Measurements from ENCODE around the gene IPP.
"Not testable (repeated sequence)": the region's sequence is repeated elsewhere in the genome, so short reads cannot be mapped to it uniquely, and the experiment has no call there.

IPP gene

DNA sequence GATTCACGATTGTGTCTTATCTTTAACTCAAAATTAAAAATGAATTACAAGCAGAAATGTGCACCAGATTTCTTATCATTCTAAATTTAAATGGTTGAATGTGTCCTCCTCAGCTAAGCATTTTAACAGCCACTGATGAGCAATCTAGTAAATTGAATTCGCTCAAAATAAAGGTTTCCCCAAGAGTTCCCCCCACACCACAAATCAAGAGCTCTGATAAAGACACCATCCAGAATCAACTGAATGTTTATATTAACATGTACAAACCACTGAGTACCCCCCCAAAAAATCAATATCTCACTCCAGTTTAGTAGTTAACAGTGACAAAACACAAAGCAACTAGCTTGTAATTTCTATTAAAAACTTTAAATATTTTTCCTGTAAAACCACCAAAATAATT lies 66.1 kb downstream of the IPP start:
- DNase-seq (ENCODE audit: low read depth) = no peak

DNA sequence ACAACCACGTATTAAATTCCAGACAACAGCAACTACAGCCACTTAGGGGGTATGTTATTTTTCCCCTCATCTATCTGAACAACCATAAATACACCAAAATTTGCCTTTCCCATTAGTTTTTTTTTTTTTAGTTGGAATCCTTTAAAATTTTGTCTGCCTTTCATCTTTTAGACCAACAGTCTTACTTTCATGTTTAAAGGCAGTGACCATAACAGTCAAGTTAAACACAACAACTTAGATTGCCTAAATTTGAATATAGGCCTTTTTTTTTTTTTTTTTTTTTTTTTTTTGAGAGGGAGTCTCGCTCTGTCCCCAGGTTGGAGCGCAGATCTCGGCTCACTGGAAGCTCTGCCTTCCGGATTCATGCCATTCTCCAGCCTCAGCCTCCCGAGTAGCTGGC lies 67.5 kb downstream of the IPP start:
- DNase-seq (ENCODE audit: low read depth) = no peak

DNA sequence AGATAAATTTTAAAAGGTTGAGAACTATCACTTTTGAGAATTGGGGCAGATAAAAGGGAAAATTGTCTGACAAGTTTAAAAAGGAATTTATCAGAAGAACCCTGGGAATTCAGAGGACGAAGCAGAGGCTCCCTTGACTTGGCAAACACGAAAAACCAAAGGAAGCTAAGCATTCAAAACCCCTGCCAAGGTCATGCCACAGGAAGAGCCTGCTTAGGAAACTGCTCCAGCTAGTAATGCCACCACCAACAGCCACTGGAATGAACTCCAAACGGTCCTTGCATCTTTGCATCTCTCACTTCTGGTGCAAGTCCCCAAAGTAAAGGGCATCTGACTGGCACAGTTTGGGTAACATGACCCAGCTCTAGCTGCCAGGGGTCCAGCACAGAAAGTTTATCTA lies 71.3 kb downstream of the IPP start:
- no peak for DNase-seq (ENCODE audit: low read depth)

DNA sequence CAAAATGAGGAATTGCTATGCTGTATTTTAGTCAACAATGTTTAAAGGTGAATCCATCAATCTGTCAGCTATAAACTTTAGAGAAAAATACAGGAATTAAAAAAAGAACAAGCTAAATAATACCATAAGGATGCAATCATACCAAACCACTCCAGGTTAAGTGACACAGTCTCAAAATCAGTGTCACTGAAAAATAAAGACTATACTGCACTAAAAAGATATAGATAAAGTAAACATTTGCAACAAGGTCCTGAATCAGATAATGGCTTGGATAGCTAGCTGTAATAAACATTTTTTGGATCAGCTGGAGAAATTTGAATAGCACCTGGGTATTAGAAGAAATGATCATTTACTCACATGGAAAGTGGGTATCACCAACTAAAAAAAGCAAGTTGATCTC lies 72.0 kb downstream of the IPP start:
- DNase-seq (ENCODE audit: low read depth) = no peak

DNA sequence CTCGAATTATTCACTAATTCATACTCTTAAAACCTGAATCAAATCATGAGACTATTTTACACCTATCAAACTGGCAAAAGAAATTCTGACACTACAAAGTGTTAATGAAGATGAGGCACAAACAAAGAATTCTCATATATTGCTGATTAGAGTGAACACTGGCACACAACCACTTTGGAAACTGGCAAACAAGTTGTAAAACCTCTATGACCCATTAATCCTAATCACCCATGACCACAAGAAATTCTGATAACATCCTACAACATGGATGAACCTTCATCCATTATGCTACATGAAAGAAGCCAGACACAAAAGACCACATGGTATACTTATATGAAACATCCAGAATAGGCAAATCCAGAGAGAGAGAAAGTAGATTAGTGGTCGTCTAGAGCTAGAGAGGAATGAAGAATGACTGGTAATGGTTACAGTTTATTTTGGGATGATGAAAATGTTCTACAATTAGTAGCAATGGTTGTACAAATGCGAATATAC lies 72.7 kb downstream of the IPP start:
- DNase-seq (ENCODE audit: low read depth) = no peak

DNA sequence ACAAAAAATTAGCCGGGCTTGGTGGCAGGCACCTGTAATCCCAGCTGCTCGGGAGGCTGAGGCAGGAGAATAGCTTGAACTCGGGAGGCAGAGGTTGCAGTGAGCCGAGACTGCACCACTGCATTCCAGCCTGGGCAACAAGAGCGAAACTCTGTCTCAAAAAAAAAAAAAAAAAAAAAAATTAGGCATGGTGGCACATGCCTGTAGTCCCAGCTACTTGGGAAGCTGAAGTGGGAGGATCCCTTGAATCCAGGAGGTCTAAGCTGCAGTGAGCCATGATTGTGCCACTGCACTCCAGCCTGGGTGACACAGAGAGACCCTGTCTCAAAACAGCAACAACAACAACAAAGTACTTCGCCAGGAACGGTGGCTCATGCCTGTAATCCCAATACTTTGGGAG lies 73.9 kb downstream of the IPP start:
- DNase-seq (ENCODE audit: low read depth) = not testable (repeated sequence)

DNA sequence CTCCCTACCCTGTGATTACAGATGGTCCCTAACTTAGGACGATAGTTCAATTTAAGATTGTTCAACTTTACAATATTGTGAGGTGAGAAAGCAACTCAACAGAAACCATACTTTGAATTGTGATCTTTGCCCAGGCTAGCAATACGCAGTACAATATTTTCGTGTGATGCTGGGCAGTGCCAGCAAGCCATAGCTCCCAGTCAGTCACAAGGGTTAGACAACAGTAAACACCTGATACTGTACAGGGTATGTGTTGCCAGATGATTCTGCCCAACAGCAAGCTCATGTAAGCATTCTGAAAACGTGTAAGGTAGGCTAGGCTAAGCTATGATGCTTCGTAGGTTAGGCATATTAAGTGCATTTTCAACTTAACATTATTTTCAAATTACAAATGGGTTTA lies 76.0 kb downstream of the IPP start:
- no peak for DNase-seq (ENCODE audit: low read depth)

DNA sequence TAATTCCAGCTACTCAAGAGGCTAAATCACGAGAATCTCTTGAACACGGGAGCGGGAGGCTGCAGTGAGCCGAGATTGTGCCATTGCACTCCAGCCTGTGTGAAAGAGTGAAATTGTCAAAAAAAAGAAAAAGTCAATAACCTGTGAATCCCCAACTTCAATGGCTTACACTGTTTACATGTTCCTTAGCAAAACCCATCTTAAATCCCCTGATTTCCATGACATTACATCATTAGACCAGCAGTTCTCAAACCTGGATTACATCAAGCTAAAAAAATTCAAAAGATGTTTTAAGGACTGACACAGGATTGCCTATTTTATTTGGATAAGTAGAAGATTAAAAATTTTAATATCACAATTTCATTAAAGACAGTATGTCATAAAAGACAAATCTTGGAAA lies 76.5 kb downstream of the IPP start:
- no peak for DNase-seq (ENCODE audit: low read depth)

DNA sequence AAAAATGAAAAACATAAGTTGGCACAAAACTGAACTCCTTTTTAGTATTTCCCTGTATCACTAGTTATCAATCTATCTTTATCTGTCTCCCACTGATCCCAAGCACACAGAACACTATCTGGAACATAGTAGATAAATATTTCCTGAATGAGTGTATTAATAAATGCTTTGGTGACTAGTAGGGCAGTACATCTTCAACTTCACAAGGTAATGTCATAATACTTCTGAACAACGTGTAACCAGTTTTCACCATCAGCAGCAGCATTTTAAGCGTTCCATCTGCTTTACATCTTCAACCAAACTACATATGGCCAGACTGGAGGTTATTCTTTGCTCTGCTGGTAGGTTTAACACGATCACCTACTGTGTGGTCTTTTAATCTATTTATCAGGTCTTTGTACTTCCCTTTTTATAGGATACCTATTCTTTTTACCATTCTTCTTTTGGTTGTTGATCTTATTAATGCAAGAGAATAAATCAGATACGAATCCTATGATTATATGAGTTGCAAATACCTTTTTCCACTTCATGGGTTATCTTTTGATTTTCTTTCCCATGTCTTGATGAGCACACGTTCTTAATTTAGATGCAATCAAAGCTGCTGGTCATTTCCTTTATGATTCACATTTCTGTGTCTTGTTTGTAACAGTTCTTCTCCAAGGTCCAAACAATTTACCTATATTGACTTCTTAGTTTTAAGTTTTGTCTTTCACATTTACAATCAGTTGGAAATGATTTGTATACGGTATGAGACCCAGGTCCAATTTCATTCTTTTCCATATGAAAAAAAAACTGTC lies 80.4 kb downstream of the IPP start:
- no peak for DNase-seq (ENCODE audit: low read depth)

DNA sequence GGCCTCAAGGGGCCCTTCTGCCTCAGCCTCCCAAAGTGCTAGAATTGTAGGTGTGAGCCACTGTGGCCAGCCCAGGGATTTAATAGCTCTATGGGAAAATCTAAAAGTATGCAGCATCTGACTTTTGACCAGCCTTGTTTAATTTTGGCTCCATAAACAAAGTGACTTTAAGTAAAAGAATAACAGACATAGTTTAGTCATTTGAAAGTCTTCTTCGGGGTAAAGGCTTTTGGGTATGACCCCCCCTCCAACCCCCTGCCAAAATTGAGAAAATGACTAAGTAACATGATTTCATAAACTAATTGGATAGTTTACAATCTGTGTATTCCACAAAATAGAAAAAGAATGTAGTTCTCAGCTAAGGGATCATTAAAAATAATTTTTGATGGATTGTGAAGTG lies 81.1 kb downstream of the IPP start:
- DNase-seq (ENCODE audit: low read depth) = no peak

DNA sequence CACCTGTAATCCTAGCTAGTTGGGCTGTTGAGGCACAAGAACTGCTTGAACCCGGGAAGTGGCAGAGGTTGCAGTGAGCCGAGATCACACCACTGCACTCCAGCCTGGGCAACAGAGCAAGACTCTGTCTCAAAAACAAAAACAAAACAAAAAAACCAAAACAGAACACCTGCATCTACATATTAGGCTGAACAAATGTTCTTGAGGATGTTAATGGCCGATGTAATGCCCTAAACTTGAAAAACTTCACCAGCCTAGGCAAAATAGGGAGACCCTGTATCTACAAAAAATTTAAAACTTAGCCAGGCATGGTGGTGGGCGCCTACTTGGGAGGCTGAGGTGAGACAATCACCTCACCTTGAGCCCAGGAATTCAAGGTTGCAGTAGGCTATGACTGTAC lies 81.9 kb downstream of the IPP start:
- DNase-seq (ENCODE audit: low read depth) = no peak

DNA sequence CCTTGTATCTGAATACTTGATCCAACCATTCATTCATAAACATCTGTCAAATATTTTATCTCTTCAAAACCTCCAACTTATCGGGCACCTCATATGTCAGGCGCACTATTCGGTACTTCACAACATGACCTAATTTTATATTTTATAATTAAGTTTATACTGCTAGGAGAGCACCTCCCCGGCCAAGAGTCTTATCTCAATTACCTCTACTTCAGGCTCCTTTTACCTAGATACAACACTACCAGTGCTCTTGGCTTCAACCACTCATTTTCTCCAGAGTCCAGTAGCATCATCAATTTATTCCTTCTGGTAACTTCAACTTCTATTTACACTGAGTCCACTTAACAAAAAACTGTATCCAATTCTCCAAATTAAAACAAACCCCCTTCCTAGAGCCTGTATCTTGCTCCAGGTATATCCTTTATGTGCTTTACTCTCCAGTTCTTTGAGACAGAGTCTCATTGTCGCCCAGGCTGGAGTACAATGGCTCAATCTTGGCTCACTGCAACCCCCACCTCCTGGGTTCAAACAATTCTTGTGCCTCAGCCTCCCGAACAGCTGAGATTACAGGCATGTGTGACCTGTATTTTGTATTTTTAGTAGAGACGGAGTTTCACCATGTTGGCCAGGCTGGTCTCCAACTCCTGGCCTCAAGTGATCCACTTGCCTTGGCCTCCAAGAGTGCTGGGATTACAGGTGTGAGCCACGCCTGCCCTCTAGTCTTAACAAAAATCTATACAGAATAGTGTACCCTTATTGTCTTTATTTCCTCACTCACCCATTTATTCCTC lies 82.9 kb downstream of the IPP start:
- no peak for DNase-seq (ENCODE audit: low read depth)

DNA sequence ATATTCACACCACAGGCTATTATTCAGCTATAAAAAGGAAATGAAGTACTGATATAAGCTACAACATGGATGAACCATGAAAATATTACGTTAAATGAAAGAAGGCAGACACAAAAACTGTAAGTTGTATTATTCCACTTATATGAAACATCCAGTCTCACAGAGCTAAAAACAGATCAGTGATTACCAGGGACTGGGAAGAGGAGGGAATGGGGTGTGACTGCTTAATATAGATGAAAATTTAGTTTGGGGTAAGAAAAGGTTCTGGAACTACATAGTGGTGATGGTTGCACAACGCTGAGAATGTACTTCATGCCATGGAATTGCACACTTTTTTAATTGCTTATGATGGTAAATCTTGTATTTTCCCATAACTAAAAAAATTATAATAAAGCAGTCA lies 83.6 kb downstream of the IPP start:
- no peak for DNase-seq (ENCODE audit: low read depth)

DNA sequence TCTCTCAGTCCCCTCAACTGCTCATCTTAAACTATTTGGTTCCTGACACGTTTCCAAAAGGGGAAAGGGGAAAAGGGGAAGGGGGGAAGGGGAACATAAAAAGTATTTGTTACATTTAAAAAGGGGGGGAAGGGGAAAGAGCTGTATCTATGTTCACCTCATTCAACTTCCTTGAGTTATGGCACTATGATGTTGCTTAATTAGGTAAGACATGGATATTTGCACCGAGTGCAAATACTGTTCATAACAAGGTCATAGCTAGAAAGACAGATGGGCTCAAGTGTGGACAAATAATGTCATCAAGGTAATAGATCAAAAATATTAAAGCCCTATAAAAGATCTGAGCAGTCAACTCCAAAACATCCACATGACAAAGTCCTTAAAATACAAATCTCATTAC lies 90.1 kb downstream of the IPP start:
- DNase-seq (ENCODE audit: low read depth) = no peak

DNA sequence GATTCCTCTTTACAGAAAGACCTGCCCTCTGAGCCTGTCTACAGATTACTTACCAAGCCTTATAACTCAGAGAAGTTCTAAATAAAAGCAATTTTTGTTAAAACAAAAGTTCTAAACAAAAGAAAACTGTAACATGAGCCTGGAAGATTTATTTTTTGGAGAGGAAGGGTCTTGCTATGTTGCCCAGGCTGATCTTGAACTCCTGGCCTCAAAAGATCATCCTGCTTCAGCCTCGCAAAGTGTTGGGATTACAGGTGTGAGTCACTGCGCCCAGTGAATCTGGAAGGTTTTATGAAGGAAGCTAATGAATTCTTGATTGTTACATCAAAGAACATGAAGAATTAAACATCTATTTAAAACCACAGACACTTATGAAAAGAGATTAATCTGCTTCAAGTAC lies 91.2 kb downstream of the IPP start:
- DNase-seq (ENCODE audit: low read depth) = no peak

DNA sequence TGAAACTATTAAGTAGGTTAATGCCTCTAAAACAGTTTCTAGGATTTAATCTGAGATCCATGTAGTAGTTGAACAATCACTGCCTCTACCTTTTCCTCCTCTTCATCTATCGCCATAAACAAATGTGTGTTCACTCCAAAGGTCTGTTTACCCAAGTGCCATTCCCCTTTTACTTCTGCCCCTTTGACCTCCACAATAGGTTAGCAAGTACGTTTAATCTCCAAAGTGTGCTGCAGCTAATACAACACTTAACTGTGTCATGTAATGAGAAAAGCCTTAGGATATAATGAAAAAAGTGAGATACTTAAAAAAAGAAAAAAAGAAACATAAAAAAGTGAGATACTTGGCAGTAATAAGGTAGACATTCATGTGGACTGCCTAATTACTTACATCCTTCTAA lies 92.3 kb downstream of the IPP start:
- no peak for DNase-seq (ENCODE audit: low read depth)

DNA sequence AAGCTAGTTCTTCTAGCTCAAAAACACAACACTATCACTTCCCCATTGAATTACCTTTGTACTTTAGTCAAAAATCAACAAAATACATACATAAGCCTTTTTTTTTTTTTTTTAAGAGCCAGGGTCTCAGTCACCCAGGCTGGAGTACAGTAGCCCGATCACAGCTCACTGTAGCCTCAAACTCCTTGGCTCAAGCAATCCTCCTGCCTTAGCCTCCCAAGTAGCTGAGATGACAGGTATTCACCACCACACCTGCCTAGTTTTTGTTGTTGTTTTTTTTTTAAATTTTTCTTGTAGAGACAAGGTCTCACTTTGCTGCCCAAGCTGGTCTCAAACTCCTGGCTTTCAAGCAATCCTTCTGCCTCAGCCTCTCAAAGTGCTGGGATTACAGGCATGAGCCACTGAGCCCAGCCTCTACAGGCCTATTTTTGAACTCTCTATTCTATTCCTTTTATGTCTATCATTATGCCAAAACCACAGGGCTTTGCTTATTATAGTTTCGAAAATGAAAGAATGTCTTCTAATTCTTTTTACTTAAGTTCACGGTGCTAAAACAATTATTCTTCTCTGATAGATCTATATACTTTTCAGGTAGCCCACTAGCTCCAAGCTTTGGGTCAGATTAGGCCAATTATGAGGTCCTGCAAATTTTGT lies 93.8 kb downstream of the IPP start:
- no peak for DNase-seq (ENCODE audit: low read depth)

DNA sequence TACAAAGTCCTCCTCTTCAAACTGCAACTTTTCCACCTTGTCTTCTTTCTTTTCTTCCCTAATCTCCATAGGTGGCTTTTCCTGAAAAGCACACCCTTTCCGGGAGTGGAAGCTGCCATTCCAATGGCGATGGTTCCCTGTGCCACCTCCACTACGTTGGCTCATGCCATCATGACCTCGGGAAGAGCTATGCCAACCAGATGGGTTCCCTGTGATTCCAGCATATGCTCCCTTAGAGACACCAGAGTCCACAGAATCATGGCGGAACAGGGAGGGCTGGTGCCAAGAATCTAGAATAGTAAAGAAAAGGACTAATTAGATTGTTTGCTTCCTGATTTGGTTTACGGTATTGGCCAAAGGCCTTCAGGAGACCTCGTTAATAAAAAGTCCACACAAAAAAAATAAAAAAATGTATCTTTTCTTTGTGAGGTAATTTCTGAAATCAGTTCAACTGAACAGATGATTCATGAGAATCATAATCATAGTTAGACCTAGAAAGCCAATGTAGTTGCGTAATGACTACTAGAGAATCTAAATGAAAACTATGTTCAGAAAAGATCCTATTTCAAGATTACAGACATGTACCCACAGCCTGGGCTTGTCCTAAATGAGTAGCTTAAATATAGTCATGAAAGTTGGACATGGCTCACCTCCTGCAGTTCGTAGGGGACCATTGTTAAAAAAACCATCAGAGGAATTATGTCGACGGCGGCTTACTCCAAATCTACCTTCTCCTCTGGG lies 95.7 kb downstream of the IPP start:
- DNase-seq (ENCODE audit: low read depth) = no peak

Data from stimulated activated CD8-positive, alpha-beta memory T cell treated with anti-CD3 and anti-CD28 coated beads, Interleukin-15, amount 100 ng/mL, for 1 hour (primary cell).